ENCODE results near the gene SRL.

SRL gene

GRCh38 chr16:4241928-4242283 is at the start of gene SRL:
SRL (minus strand) TSS chr16:4242080; CDS start chr16:4242067, 13 bp downstream.
- DNase-seq (ENCODE audit: low read depth) = no peak
- TF ChIP-seq CTCF (IDR thresholded peaks at IDR 0.05; ENCODE audit: low read depth, low read length, missing control alignments) = no peak

GRCh38 chr16:4290236-4290830 is 48.5 kb upstream of the SRL start:
- no peak for DNase-seq (ENCODE audit: low read depth)
- no peak overlapping the region for H3K4me3 ChIP-seq (ENCODE audit: low read depth, low read length)
- TF ChIP-seq CTCF (IDR thresholded peaks at IDR 0.05; ENCODE audit: low read depth, low read length, missing control alignments) = no peak

More at GRCh38 chr16:4241928-4242283, at the start of gene SRL:
- H3K4me3 ChIP-seq (ENCODE audit: low read depth, low read length) = no peak within 1 kb of the TSS

GRCh38 chr16:4288148-4288921 is 46.5 kb upstream of the SRL start:
- DNase-seq (ENCODE audit: low read depth) = no peak
- peak; percentile 99 for TF ChIP-seq CTCF (IDR thresholded peaks at IDR 0.05; ENCODE audit: low read depth, low read length, missing control alignments)
- H3K4me3 ChIP-seq (ENCODE audit: low read depth, low read length) = no peak overlapping the region

DNA sequence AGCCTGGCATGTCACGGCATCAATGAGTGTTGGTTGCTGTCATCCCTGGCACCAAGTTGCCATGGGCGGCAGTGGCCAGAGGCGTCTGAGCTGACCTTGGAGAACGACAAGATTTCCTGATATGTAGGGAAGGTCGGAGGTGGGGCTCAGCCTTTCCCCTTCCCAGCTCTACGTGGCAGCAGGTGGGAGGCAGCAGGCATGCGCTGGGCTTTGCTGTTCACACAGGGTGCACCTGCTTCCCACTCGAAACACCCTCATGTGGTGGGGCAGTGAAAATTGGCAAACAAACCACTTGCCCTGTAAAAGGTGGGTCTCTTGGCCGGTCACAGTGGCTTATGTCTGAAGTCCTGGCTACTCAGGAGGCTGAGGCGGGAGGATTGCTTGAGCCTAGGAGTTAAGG is 43.3 kb upstream of the SRL start:
- no peak overlapping the region for H3K4me3 ChIP-seq (ENCODE audit: low read depth, low read length)
- TF ChIP-seq CTCF (IDR thresholded peaks at IDR 0.05; ENCODE audit: low read depth, low read length, missing control alignments) = no peak
- DNase-seq (ENCODE audit: low read depth) = no peak

DNA sequence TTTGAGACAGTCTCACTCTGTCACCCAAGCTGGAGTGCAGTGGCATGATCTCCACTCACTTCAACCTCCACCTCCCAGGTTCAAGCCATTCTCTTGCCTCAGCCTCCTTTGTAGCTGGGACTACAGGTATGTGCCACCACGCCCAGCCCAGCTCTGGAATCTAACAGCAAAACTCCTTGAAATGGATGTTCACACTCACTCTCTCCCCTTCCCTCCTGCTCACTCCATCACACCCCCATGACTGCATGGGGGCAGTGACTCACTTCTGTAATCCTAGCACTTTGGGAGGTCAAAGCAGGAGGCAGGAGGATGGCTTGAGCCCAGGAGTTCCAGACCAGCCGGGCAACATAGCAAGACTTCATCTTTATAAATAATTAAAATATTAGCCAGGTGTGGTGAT is 42.1 kb upstream of the SRL start:
- DNase-seq (ENCODE audit: low read depth) = no peak

DNA sequence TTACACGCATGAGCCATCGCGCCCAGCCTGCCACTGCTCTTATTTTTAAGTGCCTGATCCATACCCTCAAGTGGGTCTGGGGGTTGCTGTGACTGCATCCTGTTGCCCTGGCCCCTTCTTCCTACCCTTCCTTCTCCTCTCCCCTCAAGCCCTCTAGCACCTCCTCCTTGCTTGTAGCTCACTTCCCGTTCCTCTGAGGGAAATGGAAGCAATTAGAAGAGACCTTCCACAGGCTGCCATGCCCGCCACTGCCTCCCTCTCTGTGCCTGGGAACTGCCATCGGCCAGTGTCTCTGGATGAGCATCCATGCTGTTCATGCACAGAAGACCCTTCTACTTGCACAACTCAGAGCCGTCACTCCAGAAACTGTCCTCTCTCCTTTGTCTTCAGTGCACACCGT is 41.6 kb upstream of the SRL start:
- no peak for TF ChIP-seq CTCF (IDR thresholded peaks at IDR 0.05; ENCODE audit: low read depth, low read length, missing control alignments)
- DNase-seq (ENCODE audit: low read depth) = no peak
- H3K4me3 ChIP-seq (ENCODE audit: low read depth, low read length) = no peak overlapping the region

More for the DNA sequence above, 42.1 kb upstream of the SRL start:
- TF ChIP-seq CTCF (IDR thresholded peaks at IDR 0.05; ENCODE audit: low read depth, low read length, missing control alignments) = no peak
- no peak overlapping the region for H3K4me3 ChIP-seq (ENCODE audit: low read depth, low read length)

GRCh38 chr16:4280625-4281024 is 38.7 kb upstream of the SRL start:
- no peak for DNase-seq (ENCODE audit: low read depth)
- no peak for TF ChIP-seq CTCF (IDR thresholded peaks at IDR 0.05; ENCODE audit: low read depth, low read length, missing control alignments)
- no peak overlapping the region for H3K4me3 ChIP-seq (ENCODE audit: low read depth, low read length)

Data from GM12864 (cell line).